Kidney epithelial cell (primary cell): ENCODE measurements around the gene TLNRD1. TPM values are rescaled to one million over a fixed set of nuclear protein-coding genes. Genes with fewer than 3 reads are reported as not detected.
"Not testable (repeated sequence)": the region's sequence is repeated elsewhere in the genome, so short reads cannot be mapped to it uniquely, and the experiment has no call there.

Experiments used
- DNase-seq: peaks from one replicate; pipeline ENCODE4 v3.0.0-alpha.2; 2010; ENCODE audit warnings: low read depth
- H3K27me3 ChIP-seq: 2 replicates; pipeline ENCODE4 v1.6.0; 2011; ENCODE audit warnings: low read length; ENCODE audit not compliant: control insufficient read depth, insufficient read depth
- H3K36me3 ChIP-seq: 2 replicates; pipeline ENCODE4 v1.5.1; 2011; ENCODE audit warnings: low read length; ENCODE audit not compliant: control insufficient read depth, insufficient read depth
- H3K4me3 ChIP-seq: 2 replicates; pipeline ENCODE4 v1.5.1; 2011; ENCODE audit warnings: low read depth, mild to moderate bottlenecking, control low read depth, low read length
- CTCF ChIP-seq: IDR thresholded peaks from 2 replicates; pipeline ENCODE4 v1.5.1; 2011; ENCODE audit warnings: mild to moderate bottlenecking, moderate library complexity, low read length, control low read depth, inconsistent platforms; ENCODE audit not compliant: insufficient read depth, poor library complexity, severe bottlenecking
- total RNA-seq: library from RNA; depleted of rRNA; stranded (reverse); fragments of >200 nt; gene quantifications from 2 replicates; pipeline ENCODE4 v1.2.3, GENCODE V29; 2015

TLNRD1 gene
- total RNA-seq, 1 donor from 2014 or later = 34.2 TPM

GRCh38 chr15:80957556-80957955, 43.2 kb upstream of the TLNRD1 start:
- H3K36me3 ChIP-seq = no peaks in the 10 kb centered on the region
- H3K27me3 ChIP-seq = no peaks in the 10 kb centered on the region
- no peak overlapping the region for H3K4me3 ChIP-seq
- no peak for DNase-seq
- TF ChIP-seq CTCF = no peak

- H3K27me3 ChIP-seq = no peaks in the 10 kb centered on the region
- DNase-seq = no peak
Measured at GRCh38 chr15:80957976-80958375, 42.7 kb upstream of the TLNRD1 start.

GRCh38 chr15:80958818-80959495, 41.8 kb upstream of the TLNRD1 start:
- H3K36me3 ChIP-seq = no peaks in the 10 kb centered on the region
- TF ChIP-seq CTCF = no peak
- no peak overlapping the region for H3K4me3 ChIP-seq
- no peaks in the 10 kb centered on the region for H3K27me3 ChIP-seq
- no peak for DNase-seq

More at GRCh38 chr15:80957976-80958375, 42.7 kb upstream of the TLNRD1 start:
- TF ChIP-seq CTCF = no peak
- Histone ChIP-seq H3K36me3 (no peaks in the 10 kb centered on the region), H3K4me3 (no peak overlapping the region)

GRCh38 chr15:80965454-80965853, 35.3 kb upstream of the TLNRD1 start:
- not testable (repeated sequence) for DNase-seq, H3K4me3 ChIP-seq, H3K27me3 ChIP-seq, H3K36me3 ChIP-seq

- no peak for TF ChIP-seq CTCF
- DNase-seq = no peak
- H3K27me3 ChIP-seq = no peaks in the 10 kb centered on the region
- H3K36me3 ChIP-seq = no peaks in the 10 kb centered on the region
- no peak overlapping the region for H3K4me3 ChIP-seq
Measured at GRCh38 chr15:80966431-80967197, 34.1 kb upstream of the TLNRD1 start.

- Histone ChIP-seq H3K36me3 (no peaks in the 10 kb centered on the region), H3K4me3 (no peak overlapping the region), H3K27me3 (no peaks in the 10 kb centered on the region)
- no peak for TF ChIP-seq CTCF
- DNase-seq = no peak
Measured at GRCh38 chr15:80967451-80967850, 33.3 kb upstream of the TLNRD1 start.
